ENCODE results near the gene TMEM178B. TPM values are rescaled to one million over a fixed set of nuclear protein-coding genes. Genes with fewer than 3 reads are reported as not detected.
A peak's percentile ranks its signal among the peaks of the same experiment; 100 is the strongest.

The TMEM178B gene
- total RNA-seq, 1 experiment from 2014 or later = 0.39 TPM

DNA sequence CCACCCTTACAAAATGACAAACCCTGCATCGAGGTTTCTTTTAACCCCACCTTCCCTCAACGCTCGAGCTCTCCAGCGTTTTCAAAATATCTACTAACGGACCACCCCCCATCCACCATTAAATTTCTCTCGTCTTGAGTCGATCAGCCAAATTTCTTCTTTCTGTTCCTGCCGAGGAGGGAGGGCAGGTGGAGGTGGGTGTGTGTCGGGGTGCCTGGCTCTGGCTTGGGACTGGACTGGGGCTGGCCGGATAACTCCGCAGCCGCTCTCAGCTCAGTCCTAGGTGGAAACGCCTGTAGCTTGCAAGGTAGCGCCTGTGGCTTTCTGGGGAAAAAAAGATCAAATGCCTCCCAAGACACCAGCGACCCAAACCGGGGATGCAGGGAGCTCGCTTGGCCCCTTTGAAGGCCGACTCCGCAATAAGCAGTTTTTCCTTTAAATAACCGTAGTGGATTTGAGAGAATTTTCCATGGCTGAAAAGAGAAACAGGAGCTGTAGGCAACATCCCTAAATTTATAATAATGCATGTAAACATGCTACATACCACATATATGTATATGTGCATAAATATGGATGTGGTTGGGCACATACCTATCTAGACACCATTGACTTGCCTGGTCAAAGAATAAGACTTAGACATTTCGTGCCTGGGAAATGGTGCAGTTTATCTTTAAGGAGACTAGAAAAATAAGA, 1.9 kb upstream of the TMEM178B start:
- ChIA-PET CTCF (interaction anchor here (0.6 kb wide), 1 partner anchor 220 kb away, joined by 7 read pairs; no protein-coding TSS in a partner anchor), POLR2A (no interaction called here)
- TF ChIP-seq, protein P1, sequence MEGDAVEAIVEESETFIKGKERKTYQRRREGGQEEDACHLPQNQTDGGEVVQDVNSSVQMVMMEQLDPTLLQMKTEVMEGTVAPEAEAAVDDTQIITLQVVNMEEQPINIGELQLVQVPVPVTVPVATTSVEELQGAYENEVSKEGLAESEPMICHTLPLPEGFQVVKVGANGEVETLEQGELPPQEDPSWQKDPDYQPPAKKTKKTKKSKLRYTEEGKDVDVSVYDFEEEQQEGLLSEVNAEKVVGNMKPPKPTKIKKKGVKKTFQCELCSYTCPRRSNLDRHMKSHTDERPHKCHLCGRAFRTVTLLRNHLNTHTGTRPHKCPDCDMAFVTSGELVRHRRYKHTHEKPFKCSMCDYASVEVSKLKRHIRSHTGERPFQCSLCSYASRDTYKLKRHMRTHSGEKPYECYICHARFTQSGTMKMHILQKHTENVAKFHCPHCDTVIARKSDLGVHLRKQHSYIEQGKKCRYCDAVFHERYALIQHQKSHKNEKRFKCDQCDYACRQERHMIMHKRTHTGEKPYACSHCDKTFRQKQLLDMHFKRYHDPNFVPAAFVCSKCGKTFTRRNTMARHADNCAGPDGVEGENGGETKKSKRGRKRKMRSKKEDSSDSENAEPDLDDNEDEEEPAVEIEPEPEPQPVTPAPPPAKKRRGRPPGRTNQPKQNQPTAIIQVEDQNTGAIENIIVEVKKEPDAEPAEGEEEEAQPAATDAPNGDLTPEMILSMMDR (IDR thresholded peaks at IDR 0.05) = no peak
- TF ChIP-seq, protein P2, sequence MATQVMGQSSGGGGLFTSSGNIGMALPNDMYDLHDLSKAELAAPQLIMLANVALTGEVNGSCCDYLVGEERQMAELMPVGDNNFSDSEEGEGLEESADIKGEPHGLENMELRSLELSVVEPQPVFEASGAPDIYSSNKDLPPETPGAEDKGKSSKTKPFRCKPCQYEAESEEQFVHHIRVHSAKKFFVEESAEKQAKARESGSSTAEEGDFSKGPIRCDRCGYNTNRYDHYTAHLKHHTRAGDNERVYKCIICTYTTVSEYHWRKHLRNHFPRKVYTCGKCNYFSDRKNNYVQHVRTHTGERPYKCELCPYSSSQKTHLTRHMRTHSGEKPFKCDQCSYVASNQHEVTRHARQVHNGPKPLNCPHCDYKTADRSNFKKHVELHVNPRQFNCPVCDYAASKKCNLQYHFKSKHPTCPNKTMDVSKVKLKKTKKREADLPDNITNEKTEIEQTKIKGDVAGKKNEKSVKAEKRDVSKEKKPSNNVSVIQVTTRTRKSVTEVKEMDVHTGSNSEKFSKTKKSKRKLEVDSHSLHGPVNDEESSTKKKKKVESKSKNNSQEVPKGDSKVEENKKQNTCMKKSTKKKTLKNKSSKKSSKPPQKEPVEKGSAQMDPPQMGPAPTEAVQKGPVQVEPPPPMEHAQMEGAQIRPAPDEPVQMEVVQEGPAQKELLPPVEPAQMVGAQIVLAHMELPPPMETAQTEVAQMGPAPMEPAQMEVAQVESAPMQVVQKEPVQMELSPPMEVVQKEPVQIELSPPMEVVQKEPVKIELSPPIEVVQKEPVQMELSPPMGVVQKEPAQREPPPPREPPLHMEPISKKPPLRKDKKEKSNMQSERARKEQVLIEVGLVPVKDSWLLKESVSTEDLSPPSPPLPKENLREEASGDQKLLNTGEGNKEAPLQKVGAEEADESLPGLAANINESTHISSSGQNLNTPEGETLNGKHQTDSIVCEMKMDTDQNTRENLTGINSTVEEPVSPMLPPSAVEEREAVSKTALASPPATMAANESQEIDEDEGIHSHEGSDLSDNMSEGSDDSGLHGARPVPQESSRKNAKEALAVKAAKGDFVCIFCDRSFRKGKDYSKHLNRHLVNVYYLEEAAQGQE (IDR thresholded peaks at IDR 0.05; ENCODE audit: insufficient read depth in 1 of 2, low read depth in 2 of 2, low read length in 1 of 2) = no peak
- TF ChIP-seq POLR2AphosphoS5 (IDR thresholded peaks at IDR 0.05; ENCODE audit: low read depth, low read length) (no peak), SIN3A (IDR thresholded peaks at IDR 0.05; ENCODE audit: borderline replicate concordance, insufficient read depth, low read depth, low read length) (no peak), TCF7L2 (IDR thresholded peaks at IDR 0.05; ENCODE audit: low read depth, low read length) (no peak)
- in situ Hi-C loops (cut with HindIII; ENCODE audit: low pct_unique_long_range_greater_than_20kb, low sequenced_read_pairs) (no loop called here), intact Hi-C loops (cut with micrococcal nuclease; ENCODE audit: unreplicated experiment) (no loop called here)
- no peaks in the 10 kb centered on the region for H3K9me3 ChIP-seq (ENCODE audit: control insufficient read depth, insufficient read depth, low read depth, low read length)
- H3K27me3 ChIP-seq (ENCODE audit: control insufficient read depth, insufficient read depth, low read length) = peaks cover 48% of the 10 kb centered on the region
- DNase-seq (ENCODE audit: low read depth, low spot score) = no peak
- no TSS peak for BruUV-seq (replicated peaks)
- no peak overlapping the region for H3K27ac ChIP-seq (ENCODE audit: low read length)
- no peaks in the 10 kb centered on the region for H3K36me3 ChIP-seq (ENCODE audit: control insufficient read depth, insufficient read depth, low read length)
- no peak for ATAC-seq
- peaks cover 6% of the 10 kb centered on the region; the same call in 1 of the 2 replicates for H3K4me1 ChIP-seq (ENCODE audit: control insufficient read depth, insufficient read depth, low read length)
- H3K4me3 ChIP-seq (ENCODE audit: low read depth in 2 of 2, low read length in 2 of 2) = peak overlapping the region; percentile 37 to 46

DNA sequence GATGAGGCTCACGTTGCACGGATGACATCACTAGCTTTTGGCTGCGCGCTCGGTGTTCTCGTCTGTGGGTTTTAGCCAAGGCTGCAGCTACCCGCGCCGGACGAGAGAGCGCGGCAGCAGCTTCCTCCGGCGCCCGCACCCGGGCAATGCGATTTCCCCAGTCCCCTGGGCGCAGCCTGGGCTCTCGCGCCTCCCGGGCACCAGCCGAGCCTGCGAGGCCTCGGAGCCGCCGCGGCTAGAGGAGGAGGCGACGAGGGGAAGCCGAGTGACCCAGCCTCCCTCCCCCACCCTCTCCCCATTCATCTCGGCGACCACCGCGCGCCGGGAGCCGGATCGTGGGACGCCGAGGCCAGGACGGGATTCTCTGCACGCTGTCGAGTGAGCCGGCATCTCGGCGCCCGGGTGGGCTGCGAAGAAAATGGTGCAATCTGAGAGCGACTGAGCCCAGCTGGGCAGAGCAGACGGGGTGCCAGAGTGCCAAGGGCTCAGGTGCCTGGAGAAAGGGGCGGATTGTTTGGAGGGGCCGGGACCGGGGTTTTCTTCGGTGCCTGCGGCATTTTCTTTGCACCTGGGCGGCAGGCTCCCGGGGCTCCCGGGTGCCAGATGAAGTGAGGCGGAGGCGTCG, 1.2 kb upstream of the TMEM178B start:
- ATAC-seq (peak; percentile 69), DNase-seq (ENCODE audit: low read depth, low spot score) (no peak)
- peak overlapping the region; percentile 37 to 46 for H3K4me3 ChIP-seq (ENCODE audit: low read depth in 2 of 2, low read length in 2 of 2)
- no peaks in the 10 kb centered on the region for H3K36me3 ChIP-seq (ENCODE audit: control insufficient read depth, insufficient read depth, low read length)
- H3K4me1 ChIP-seq (ENCODE audit: control insufficient read depth, insufficient read depth, low read length) = peaks cover 6% of the 10 kb centered on the region; the same call in 1 of the 2 replicates
- H3K27me3 ChIP-seq (ENCODE audit: control insufficient read depth, insufficient read depth, low read length) = peaks cover 53% of the 10 kb centered on the region
- ChIA-PET POLR2A (interaction anchor here (0.6 kb wide), 1 partner anchor 58 kb away, joined by 3 read pairs; the partner anchor contains the start of gene MRPS33), CTCF (interaction anchor here (0.6 kb wide), 1 partner anchor 220 kb away, joined by 7 read pairs; no protein-coding TSS in a partner anchor)
- BruUV-seq (replicated peaks) = no TSS peak
- intact Hi-C loops (cut with micrococcal nuclease; ENCODE audit: unreplicated experiment) (no loop called here), in situ Hi-C loops (cut with HindIII; ENCODE audit: low pct_unique_long_range_greater_than_20kb, low sequenced_read_pairs) (no loop called here)
- no peaks in the 10 kb centered on the region for H3K9me3 ChIP-seq (ENCODE audit: control insufficient read depth, insufficient read depth, low read depth, low read length)
- no peak overlapping the region for H3K27ac ChIP-seq (ENCODE audit: low read length)
- TF ChIP-seq SIN3A (IDR thresholded peaks at IDR 0.05; ENCODE audit: borderline replicate concordance, insufficient read depth, low read depth, low read length) (no peak), POLR2AphosphoS5 (IDR thresholded peaks at IDR 0.05; ENCODE audit: low read depth, low read length) (no peak), TCF7L2 (IDR thresholded peaks at IDR 0.05; ENCODE audit: low read depth, low read length) (no peak)
- TF ChIP-seq, protein P1 (IDR thresholded peaks at IDR 0.05) = no peak
- TF ChIP-seq, protein P2 (IDR thresholded peaks at IDR 0.05; ENCODE audit: insufficient read depth in 1 of 2, low read depth in 2 of 2, low read length in 1 of 2) = no peak

Measured in Panc1 (cell line).